GM18511 (cell line): ENCODE data around the gene C2CD4D.

Source experiments
- ATAC-seq: cut with Tn5 transposase; IDR thresholded peaks from one replicate; pipeline ENCODE4 v1.9.1; 2021; ENCODE audit warnings: mild to moderate bottlenecking, moderate library complexity; ENCODE audit not compliant: unreplicated experiment

C2CD4D gene

DNA sequence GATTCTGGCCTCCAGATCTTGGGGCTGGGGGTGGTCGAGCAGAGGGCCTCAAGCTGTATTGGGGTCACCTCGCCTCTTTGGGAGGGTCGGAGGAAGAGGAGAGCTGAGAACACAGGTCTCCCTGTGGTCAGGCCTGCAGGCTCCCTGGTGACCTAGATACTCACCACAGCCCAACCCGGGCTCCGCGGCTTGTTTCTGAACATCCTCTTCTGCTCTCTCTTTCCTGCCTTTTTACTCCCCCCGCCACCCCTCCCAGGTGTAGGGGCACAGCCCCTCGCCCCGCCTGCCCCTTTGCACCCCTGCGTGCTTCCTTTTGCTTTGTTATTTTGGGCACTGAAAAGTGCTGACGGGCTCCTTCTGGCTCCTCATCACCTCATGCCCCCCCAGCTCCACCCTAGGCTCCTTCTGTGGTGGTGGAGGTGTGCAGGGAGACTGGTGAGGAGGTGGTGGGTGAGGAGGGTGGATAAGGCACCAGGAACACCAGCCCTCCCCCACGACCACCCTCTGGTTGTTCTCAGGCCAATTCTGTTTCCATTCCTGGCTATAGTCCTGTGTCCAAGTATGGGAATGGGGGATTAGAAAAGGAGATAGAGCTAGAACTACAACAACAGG is 23.8 kb downstream of the C2CD4D start:
- no peak for ATAC-seq

GRCh38 chr1:151814971-151815545 is 24.6 kb downstream of the C2CD4D start:
- ATAC-seq = no peak

DNA sequence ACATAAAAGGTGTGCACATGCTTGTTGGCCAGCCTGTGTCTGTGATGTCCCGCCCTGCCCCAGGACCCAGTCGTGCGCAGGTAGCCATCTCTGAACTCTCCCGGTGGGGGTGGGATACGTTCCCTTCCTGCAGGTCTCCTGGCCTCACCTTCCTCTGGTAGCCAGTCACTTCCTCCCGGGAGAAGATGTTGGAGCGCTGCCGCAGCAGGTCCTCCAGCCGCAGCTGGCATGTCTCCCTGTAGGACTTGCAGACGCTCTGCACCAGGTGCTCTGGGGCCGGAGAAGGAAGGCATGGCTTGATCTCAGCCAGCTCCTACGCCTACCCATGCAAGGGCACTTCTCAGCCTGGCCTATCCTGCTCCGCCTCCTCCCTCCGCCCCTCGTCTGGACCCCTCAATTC is 25.2 kb downstream of the C2CD4D start:
- no peak for ATAC-seq

GRCh38 chr1:151813271-151813977 is 26.2 kb downstream of the C2CD4D start:
- no peak for ATAC-seq

DNA sequence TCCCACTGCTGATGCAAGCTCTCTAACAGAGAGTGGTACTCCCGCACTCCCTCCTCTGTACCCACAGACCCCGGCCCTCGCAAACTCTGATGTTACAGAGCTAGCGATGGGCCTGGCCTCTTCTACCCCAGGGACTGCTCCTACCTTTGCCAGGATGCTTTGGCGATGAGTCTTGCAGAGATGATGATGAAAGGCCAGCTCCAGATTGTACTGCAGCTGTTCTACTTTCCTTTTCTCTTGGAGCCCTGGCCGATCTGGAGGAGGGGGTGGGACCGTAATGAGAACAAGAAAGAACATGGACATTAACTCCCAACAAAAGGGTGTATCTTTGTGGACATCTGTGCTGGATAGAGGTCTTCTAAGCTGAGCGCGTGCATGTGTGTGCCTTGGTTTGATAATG is 28.4 kb downstream of the C2CD4D start:
- ATAC-seq = no peak

GRCh38 chr1:151809985-151810556 is 29.5 kb downstream of the C2CD4D start:
- no peak for ATAC-seq

DNA sequence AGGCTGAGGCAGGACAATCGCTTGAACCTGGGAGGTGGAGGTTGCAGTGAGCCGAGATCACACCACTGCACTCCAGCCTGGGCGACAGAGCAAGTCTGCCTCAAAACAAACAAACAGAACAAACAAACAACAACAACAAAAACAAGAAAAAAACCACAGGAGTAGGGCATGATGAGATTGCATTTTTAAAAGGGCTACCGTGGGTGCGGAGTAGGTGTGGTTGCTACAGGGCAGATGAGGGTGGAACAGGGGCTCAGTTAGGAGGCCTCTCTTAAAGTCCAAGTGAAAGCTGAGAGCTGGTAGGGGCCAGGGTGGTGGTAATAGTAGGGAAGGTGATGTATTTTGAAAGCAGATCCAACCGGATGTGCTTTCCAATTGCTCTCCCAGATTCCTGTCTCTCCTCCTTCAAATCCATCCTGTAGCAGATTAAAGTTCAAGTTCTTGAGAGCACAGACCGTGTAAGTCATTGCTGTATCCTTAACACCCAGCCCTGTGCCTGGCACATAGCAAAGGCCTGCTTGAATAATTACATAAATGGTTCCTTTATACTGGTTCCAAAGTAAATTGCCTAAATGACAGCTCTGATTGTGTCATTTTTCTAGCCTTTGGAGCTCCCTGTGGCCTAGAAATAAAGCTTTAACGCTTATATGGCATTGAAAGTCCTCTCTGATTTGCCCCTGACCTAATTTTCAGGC is 30.2 kb downstream of the C2CD4D start:
- no peak for ATAC-seq

DNA sequence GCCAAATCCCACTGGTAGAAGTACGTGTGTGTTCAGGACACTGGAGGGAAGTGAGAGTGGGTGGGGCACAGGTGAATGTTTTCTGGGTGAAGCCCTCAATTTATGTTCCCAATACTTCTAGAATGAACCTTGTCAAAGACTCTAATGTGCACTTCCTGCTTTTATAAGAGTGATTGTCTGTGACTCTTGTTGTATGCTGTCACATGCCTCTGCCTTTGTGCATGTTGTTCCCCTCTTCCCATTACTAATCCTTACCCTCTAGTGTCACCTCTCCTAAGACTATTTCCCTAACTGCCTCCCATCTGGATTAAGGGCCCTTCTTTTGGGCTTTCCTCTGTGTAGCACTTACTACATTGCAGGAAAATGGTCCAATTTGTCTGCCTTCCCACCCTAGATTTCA is 31.9 kb downstream of the C2CD4D start:
- ATAC-seq = no peak

- ATAC-seq = no peak
Observed at GRCh38 chr1:151807131-151807530, 32.5 kb downstream of the C2CD4D start.

DNA sequence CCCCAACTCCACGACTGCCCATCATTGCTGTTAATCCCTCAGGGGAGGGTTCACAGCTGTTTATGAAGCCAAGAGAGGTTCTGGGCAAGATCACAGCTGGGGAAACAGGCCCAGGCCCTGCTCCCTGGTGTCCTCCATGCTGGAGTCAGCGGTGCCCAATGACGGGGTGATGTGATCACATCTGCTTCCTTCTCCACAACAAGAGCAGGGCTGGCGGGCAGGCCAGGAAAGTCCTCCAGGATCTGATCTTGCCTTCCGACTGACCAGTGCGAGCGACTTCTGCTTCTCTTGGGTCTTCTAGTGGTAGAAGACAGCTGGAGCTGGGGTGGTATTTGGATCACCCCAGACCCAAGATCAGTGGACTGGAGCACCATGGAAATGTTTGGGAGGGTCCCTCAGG is 33.5 kb downstream of the C2CD4D start:
- no peak for ATAC-seq

DNA sequence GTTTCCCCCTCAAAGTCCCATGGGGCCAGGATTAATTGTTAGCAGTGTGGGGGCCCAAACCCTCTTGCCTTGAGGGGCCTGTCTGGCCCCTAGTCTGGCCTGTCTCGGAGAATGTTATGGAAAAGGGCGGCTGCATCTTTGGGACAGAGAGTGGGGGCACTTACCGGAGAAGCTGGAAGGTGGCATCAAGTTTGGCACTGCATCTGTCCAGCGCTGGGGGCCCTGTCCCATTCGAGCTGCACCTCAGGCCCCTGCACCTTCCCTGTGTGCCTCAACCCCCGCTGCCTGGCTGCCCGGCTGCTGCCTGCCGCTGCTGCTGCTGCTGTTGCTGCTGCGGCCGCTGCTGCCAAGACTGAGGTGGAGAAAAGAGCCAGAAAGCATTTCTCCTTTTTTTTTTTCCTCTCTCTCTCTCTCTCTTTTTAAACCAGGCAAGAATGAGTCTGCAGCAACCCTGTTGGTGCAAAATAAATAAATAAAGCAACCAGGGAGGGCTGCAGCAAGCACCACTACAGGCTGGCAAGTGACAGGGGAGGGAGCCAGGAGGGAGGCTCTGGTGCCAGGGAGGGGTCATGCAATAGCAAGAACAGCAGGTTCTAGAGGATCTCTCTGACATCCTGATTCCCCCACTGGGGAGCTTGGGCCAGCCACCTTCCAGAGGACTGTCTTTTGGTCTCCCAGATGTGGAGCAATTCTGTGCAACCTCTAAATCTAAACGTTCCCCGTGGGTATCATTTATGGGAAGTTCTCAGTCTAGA is 34.4 kb downstream of the C2CD4D start, which contains the start of gene LINGO4:
Gene LINGO4 (minus strand): TSS at position 354 of the 755 bp plus-strand sequence. CDS start 2,715 bp downstream, outside the sequence.
- ATAC-seq = no peak

- no peak for ATAC-seq
Observed at GRCh38 chr1:151803915-151804314, 35.7 kb downstream of the C2CD4D start.

DNA sequence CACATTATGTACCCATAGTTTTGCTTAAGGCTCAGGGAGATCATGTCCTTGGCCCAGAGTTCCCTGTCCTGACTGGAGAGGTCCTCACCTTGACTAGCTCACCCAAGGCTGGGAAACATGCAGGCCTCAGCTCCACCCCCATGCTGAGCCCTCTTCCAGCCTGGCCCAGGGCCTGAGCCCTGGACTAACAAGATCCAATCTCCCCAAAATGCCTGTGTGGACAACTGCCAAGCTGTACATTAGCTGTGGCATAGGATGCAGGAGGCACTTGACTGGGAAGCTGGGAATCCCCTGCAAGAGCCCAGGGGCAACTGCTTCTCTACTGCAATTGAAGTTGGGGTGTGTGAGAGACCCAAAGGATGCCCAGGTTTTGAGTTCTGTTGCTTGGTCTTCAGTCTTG is 36.5 kb downstream of the C2CD4D start:
- no peak for ATAC-seq

DNA sequence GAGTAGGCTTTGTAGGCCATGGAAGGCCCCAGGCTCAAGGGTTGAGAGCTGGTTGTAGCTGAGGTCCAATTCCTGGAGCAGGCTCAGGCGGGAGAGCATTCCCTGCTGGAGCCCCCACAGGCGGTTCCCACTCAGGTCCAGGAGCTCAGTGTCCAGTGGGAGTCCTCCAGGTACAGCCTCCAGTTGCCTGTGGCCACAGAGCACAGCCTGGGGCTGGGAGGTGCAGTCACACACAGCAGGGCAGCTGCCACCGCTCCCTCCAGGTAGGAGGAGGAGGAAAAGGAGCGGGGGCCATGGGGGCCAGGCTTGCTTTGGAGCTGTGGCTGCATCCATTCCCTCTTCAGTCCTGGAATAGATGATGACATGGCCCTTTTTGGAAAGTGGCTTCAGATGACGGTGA is 37.2 kb downstream of the C2CD4D start:
- no peak for ATAC-seq

DNA sequence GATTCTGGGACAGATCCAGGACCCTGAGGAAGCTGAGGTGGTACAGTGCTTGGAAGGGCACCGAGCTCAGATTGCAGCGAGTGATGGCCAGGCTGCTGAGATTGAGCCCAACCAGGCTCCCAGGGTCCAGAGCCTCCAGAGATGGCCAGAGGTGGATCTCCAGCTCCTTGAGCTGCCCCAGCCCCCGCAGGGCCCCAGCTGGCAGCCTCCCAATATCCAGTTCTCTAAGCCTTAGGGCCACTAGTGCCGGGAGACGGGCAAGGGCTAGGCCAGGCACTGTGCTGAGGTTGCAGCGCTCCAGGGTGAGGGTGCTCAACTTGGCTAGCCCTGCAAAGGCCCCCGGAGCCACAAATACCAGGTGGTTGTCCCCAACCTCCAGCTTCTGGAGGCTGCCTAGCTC is 37.8 kb downstream of the C2CD4D start:
- no peak for ATAC-seq

DNA sequence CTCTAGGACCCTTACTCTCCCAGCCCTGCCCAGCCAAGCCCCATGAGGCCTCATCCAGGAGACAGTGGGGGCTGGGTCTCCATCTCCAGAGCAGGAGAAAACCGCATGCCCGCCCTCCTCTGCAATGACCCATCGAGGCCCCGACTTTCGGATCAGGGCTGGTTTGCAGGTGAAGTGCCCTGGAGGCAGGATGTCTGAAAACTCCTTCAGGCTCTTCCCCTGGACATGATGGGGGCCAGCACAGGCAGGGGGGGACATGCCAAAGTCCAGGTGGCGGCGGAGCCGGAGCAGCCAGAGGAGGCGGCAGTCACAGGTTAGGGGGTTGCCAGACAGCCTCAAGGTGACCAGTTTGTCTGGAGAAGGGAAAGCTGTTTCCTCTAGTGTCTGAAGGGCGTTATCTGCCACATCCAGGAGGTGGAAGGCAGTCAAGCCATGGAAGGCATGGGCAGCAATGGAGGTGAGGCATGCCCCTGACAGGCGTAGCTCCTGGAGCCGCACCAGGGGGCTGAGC is 38.3 kb downstream of the C2CD4D start:
- ATAC-seq = no peak

DNA sequence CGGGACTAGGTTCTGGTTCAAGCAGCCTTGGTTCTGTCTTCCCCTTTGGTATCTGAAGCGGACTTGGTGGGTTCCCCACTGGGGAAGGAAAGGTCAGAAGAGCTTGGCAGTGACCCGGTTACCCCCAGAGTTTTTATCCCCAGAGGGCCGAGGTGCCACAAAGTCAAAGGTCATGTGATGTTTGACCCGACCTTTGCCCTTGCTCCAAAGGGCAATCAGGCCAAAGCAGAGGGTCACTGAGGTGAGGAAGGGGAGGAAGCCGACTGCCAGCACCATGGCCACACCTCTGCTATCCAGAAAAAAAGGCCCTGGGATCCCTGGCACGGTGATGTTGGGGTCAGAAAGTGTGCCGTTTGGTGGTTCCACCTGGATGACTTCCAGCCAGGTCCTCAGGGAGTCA is 38.8 kb downstream of the C2CD4D start:
- no peak for ATAC-seq

DNA sequence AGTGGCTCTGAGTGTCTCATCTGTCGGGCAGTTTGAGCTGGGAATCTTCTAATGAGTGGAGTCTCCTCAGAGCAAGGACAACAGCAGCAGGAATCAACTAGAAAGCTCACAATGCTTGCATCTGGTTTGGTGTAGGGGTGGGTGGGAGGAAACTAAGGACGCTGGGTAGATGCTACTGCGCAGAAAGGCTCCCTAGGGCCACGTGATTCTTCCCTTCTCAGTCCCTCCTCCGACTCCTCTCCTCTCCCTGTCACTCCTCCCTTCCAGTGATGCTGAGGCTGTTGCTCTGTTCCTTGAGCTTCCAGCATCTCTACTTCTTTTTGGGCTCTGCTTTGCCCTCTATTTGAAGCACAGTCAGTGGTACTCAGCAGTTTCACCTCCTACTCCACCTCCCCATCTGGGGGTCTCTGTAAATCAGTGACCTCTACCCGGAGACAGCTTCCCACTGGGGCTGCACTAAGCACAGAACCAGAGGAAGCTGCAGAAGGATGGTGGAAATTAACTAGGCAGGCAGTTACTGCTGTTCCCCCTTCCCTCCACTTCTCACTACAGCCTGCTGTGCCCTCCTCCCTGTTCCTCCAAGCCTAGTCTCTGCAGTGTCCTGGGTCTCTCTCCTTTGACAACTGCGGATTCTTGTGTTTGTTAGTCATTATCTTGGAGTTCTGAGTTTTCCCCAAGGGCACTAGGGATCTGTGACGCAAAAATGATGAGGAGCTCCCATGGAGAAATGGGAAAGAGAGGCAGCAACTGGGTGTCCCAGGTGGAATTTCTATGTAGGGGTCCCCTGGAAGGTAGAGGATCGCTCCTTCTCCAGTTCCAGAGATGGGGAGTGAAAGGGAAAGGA is 40.2 kb downstream of the C2CD4D start:
- no peak for ATAC-seq

GRCh38 chr1:151798571-151798970 is 41.0 kb downstream of the C2CD4D start:
- no peak for ATAC-seq
